ENCODE measurements around the gene MVK. TPM values are rescaled to one million over a fixed set of nuclear protein-coding genes. Genes with fewer than 3 reads are reported as not detected.

MVK gene
- total RNA-seq, 1 experiment from 2014 or later, result 28.9 TPM

DNA sequence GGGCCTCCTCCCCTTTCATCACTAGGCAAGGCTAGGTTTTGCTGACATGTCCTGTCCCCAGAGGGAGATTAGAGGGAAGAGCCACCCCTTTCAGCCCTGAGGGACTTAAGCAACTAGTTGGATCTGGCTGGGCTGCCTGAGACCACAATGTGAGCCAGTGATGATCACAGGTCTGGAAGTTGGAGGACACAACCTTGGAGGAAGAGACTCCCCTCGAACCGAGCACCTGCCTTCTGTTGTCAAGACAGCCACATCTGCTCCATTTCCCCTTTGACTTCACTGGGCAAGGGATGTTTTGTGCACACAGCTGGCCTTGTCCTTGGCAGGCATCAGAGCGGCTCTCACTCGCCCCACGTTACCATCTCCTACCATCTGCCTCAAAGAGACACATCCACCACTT lies 31.4 kb downstream of the MVK start:
- Histone ChIP-seq H3K9me3 (no peaks in the 10 kb centered on the region), H3K4me1 (peaks cover 23% of the 10 kb centered on the region), H3K4me3 (ENCODE audit: low read depth, low read length) (no peak overlapping the region), H3K36me3 (ENCODE audit: control insufficient read depth, insufficient read depth, low read length) (no peaks in the 10 kb centered on the region), H3K27me3 (replicated peaks; ENCODE audit: control insufficient read depth, insufficient read depth, low read length) (no peaks in the 10 kb centered on the region)
- POLR2A ChIA-PET, result no interaction called here
- no peak overlapping the region for H3K4me3 Mint-ChIP-seq (ENCODE audit: unreplicated experiment)
- no TSS peak for BruUV-seq (replicated peaks)
- no peaks in the 10 kb centered on the region for H3K27me3 Mint-ChIP-seq (ENCODE audit: insufficient read depth, unreplicated experiment)
- no peak for DNase-seq
- H3K36me3 Mint-ChIP-seq (ENCODE audit: insufficient read depth, unreplicated experiment), result peaks cover 5% of the 10 kb centered on the region
- CTCF ChIA-PET, result interaction anchor here (1.1 to 1.2 kb wide), 2 partner anchors 44 to 110 kb away, joined by 3 to 6 read pairs; no protein-coding TSS in a partner anchor
- no peaks in the 10 kb centered on the region for H3K9me3 Mint-ChIP-seq (ENCODE audit: unreplicated experiment)
- intact Hi-C loops (cut with micrococcal nuclease; ENCODE audit: unreplicated experiment), result loop anchor here (5.0 kb wide), 1 partner anchor 42 kb away; no protein-coding TSS in a partner anchor
- no peak for TF ChIP-seq CTCF (IDR thresholded peaks at IDR 0.05; ENCODE audit: insufficient read depth in 1 of 2, low read depth in 1 of 2, low read length in 1 of 2, severe bottlenecking in 1 of 2, unreplicated experiment in 1 of 2)
- H3K27ac Mint-ChIP-seq (ENCODE audit: unreplicated experiment), result no peak overlapping the region
- H3K4me1 Mint-ChIP-seq (ENCODE audit: low read depth, unreplicated experiment), result peaks cover 17% of the 10 kb centered on the region

DNA sequence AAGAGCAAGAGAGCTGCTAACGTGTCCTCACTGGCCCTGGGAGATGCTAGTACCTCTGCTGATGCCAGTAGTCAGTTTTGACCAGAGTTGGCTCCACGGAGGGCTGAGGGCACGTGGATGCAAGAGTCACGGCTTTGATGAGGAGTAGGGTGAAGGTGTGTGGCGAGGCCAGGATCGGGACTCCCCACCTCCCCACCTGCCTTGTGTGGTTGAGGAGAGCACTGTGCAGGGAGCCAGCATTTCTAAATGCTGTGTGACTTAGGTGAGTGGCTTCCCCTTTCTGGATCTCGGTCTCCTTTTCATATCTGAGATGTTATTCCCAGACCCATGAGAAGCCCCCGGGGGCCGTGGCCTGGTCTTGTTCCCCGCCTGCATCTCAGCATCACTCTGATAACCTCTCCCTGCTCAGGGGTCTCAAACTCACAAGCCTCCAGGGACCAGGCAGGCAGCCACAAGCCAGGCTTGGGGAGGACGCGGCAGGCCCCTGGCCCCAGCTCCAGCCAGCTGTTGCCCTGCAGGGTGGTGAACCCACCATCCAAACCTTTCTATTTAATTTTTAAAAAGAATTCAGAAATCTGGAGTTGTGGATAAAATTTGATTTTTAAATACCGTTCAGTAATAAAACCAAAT lies 32.1 kb downstream of the MVK start:
- intact Hi-C loops (cut with micrococcal nuclease; ENCODE audit: unreplicated experiment), result loop anchor here (5.0 kb wide), 1 partner anchor 42 kb away; no protein-coding TSS in a partner anchor
- Histone ChIP-seq H3K27me3 (replicated peaks; ENCODE audit: control insufficient read depth, insufficient read depth, low read length) (no peaks in the 10 kb centered on the region), H3K4me1 (peaks cover 23% of the 10 kb centered on the region), H3K4me3 (ENCODE audit: low read depth, low read length) (no peak overlapping the region), H3K9me3 (no peaks in the 10 kb centered on the region), H3K36me3 (ENCODE audit: control insufficient read depth, insufficient read depth, low read length) (no peaks in the 10 kb centered on the region)
- Mint-ChIP-seq H3K27ac (ENCODE audit: unreplicated experiment) (no peak overlapping the region), H3K27me3 (ENCODE audit: insufficient read depth, unreplicated experiment) (no peaks in the 10 kb centered on the region), H3K9me3 (ENCODE audit: unreplicated experiment) (no peaks in the 10 kb centered on the region), H3K4me3 (ENCODE audit: unreplicated experiment) (no peak overlapping the region), H3K36me3 (ENCODE audit: insufficient read depth, unreplicated experiment) (no peaks in the 10 kb centered on the region), H3K4me1 (ENCODE audit: low read depth, unreplicated experiment) (peaks cover 17% of the 10 kb centered on the region)
- TF ChIP-seq CTCF (IDR thresholded peaks at IDR 0.05; ENCODE audit: insufficient read depth in 1 of 2, low read depth in 1 of 2, low read length in 1 of 2, severe bottlenecking in 1 of 2, unreplicated experiment in 1 of 2), result no peak
- no TSS peak for BruUV-seq (replicated peaks)
- ChIA-PET POLR2A (no interaction called here), CTCF (no interaction called here)
- DNase-seq, result no peak

DNA sequence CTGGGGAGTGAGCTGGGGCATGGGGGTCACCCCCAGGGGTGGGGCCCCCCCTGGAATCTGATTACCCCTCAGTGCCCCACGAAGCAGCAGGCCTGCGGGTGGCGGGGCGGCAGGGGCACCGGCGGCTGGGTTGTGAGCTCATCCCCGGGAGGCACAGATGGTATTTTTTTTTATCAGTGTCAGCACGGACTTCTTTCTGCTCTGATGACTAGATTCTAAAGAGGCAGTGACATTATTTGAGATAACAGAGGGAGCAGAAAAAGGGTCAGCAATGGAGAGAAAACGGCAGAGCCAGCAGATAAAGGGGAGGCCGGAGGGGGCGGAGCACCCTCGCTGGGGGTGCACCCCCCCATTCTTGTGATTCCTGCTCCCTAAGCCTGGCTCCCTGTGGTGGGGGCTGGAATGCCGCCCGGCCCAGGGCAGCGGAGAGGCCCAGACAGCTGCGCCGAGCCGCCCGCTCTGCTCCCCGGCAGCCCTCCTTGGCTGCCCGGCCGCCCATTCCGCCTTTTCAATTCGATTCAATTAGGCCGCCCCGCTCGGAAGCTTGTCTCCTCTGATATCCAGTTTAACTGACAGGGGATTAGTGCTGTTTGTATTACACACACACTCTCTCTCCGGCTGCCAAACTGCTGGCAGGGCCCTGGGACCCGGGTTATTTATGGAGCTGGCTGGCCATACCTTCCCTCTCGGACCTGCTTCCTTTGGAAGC lies 32.9 kb downstream of the MVK start:
- H3K27me3 ChIP-seq (replicated peaks; ENCODE audit: control insufficient read depth, insufficient read depth, low read length), result no peaks in the 10 kb centered on the region
- CTCF ChIA-PET, result interaction anchor here (0.7 to 1.1 kb wide), 3 partner anchors 9 to 120 kb away, joined by 3 to 5 read pairs (median 4); no protein-coding TSS in a partner anchor
- H3K4me3 Mint-ChIP-seq (ENCODE audit: unreplicated experiment), result peak overlapping the region; percentile 29

More for the DNA sequence above, 32.9 kb downstream of the MVK start:
- BruUV-seq (replicated peaks), result no TSS peak
- H3K9me3 Mint-ChIP-seq (ENCODE audit: unreplicated experiment), result no peaks in the 10 kb centered on the region
- Histone ChIP-seq H3K36me3 (ENCODE audit: control insufficient read depth, insufficient read depth, low read length) (no peaks in the 10 kb centered on the region), H3K9me3 (no peaks in the 10 kb centered on the region), H3K4me3 (ENCODE audit: low read depth, low read length) (no peak overlapping the region), H3K4me1 (peaks cover 23% of the 10 kb centered on the region)
- TF ChIP-seq CTCF (IDR thresholded peaks at IDR 0.05; ENCODE audit: insufficient read depth in 1 of 2, low read depth in 1 of 2, low read length in 1 of 2, severe bottlenecking in 1 of 2, unreplicated experiment in 1 of 2), result no peak
- no peaks in the 10 kb centered on the region for H3K36me3 Mint-ChIP-seq (ENCODE audit: insufficient read depth, unreplicated experiment)
- POLR2A ChIA-PET, result interaction anchor here (0.6 to 1.0 kb wide), 2 partner anchors 33 to 116 kb away, joined by 3 to 5 read pairs; partner anchors contain the start of gene MVK
- peak; percentile 48 to 60 for DNase-seq
- H3K27me3 Mint-ChIP-seq (ENCODE audit: insufficient read depth, unreplicated experiment), result no peaks in the 10 kb centered on the region
- H3K4me1 Mint-ChIP-seq (ENCODE audit: low read depth, unreplicated experiment), result peaks cover 17% of the 10 kb centered on the region
- intact Hi-C loops (cut with micrococcal nuclease; ENCODE audit: unreplicated experiment), result loop anchor here (5.0 kb wide), 1 partner anchor 41 kb away; no protein-coding TSS in a partner anchor
- H3K27ac Mint-ChIP-seq (ENCODE audit: unreplicated experiment), result no peak overlapping the region

All from Caco-2 (cell line).